HG03159 (cell line): Measurements from ENCODE around the gene ERP29.
"Not testable (repeated sequence)": the region's sequence is repeated elsewhere in the genome, so short reads cannot be mapped to it uniquely, and the experiment has no call there.

Experiments used
- ATAC-seq: cut with Tn5 transposase; IDR thresholded peaks from one replicate; pipeline ENCODE4 v1.9.1; 2021; ENCODE audit warnings: mild to moderate bottlenecking, moderate library complexity; ENCODE audit not compliant: unreplicated experiment

The ERP29 gene

DNA sequence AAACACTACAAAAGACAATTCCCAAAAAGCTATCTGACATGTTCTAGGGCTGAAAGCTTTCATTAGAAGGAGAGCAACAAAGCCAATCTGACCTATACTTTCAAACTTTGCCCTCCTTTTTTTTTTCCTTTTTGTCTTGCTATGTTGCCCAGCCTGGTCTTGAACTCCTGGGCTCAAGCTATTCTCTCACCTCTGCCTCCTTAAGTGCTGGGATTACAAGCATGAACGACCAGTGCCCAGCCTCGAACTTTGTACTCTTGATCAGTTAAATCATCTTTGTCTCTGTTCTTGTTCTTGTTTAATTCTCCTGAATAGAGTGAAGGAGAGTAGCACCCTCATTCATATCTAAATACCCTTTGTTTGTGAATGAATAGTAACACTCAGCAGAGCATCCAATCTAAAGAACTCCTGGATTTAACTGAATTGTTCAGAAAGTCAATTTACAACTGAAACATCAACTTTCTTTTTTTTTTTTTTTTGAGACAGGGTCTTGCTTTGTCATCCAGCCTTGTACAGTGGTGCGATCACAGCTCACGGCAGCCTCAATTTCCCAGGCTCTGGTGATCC, 22.1 kb downstream of the ERP29 start:
- no peak for ATAC-seq

GRCh38 chr12:112036614-112037013, 23.4 kb downstream of the ERP29 start:
- ATAC-seq, result not testable (repeated sequence)

DNA sequence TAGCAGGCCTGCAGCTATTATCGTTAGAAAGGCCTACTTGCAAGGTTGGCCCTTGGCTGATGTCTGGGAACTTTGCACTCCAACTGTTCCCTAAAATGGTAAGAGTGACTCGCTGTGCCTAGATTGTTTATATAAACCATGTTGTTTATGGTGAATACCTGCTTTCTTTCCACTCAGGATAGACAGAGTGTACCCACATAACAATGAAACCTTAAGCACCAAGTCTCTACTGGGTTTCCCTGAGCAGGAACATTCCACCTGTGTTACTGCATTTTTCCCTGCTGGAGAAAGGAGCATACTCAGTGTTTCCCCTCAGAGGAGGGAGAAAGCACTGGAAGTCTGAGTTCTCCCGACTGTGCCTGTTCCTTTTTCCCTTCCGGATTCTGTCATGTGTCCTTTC, 32.8 kb downstream of the ERP29 start:
- no peak for ATAC-seq

GRCh38 chr12:112049351-112049750, 36.1 kb downstream of the ERP29 start:
- no peak for ATAC-seq

GRCh38 chr12:112061137-112061536, 47.9 kb downstream of the ERP29 start:
- ATAC-seq, result no peak

GRCh38 chr12:112063273-112063672, 50.0 kb downstream of the ERP29 start:
- no peak for ATAC-seq

DNA sequence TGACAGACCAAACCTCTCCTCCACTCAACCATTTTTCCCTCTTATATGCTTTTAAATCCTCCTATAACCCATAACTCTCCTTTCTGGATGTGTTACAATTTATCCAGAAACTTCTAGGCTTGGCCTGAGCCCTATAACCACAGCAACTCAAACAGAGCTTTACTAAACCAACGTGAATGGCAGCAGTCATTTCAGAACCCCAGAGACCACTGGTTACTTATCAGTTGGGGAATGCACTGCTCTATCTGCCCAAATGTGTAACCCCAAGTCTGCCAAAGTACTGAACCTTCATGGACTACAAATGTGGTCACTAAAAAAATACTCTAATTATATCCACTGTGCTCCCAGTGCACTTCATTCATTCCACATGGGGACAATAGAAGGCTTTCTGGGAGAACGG, 53.3 kb downstream of the ERP29 start:
- no peak for ATAC-seq
